Prostate gland (tissue), 2 donors: ENCODE results near the gene GASK1A.

ENCODE experiments used
- POLR2A ChIP-seq: fragments of 450-650 bp; IDR thresholded peaks from one replicate; pipeline ENCODE4 v1.6.1; 2016; ENCODE audit warnings: antibody characterized with exemption, mild to moderate bottlenecking
- POLR2AphosphoS5 ChIP-seq: sonication (generic); formaldehyde crosslinking; IDR thresholded peaks from one replicate; pipeline ENCODE4 v1.6.1; 2017; ENCODE audit warnings: antibody characterized with exemption
- TF ChIP-seq, protein P1 (sequence below), 4 experiments: fragments of 200-600 bp in 2 of 4; fragments of 450-650 bp in 2 of 4; sonication (generic) in 2 of 4; IDR thresholded peaks; 1 replicate in 3 of 4; 2 replicates in 1 of 4; pipeline ENCODE4 v1.5.1; 2016 to 2019; ENCODE audit warnings: antibody characterized with exemption in 4 of 4, mild to moderate bottlenecking in 2 of 4, moderate library complexity in 2 of 4

DNA sequence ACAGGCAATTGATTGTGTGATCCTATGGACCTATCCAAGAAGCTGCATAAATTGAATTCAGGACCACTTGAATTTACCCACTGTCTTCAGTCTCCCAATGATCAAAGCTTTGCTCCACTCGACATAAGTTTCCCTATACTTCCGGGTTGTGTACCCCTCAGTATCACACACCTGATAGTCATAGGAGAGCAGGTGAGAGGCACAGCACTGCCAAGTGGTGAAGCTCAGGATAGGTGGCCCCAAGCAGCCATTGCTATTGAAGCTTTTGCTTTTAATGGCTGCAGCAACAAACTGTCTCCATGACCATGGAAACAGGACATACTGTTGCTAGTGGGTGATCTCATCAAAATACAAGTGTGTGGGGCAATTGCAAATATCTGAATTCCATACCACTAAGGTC is 27.7 kb downstream of the GASK1A start:
- TF ChIP-seq, protein P1, sequence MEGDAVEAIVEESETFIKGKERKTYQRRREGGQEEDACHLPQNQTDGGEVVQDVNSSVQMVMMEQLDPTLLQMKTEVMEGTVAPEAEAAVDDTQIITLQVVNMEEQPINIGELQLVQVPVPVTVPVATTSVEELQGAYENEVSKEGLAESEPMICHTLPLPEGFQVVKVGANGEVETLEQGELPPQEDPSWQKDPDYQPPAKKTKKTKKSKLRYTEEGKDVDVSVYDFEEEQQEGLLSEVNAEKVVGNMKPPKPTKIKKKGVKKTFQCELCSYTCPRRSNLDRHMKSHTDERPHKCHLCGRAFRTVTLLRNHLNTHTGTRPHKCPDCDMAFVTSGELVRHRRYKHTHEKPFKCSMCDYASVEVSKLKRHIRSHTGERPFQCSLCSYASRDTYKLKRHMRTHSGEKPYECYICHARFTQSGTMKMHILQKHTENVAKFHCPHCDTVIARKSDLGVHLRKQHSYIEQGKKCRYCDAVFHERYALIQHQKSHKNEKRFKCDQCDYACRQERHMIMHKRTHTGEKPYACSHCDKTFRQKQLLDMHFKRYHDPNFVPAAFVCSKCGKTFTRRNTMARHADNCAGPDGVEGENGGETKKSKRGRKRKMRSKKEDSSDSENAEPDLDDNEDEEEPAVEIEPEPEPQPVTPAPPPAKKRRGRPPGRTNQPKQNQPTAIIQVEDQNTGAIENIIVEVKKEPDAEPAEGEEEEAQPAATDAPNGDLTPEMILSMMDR (IDR thresholded peaks at IDR 0.05): no peak
- TF ChIP-seq POLR2A: no peak
- TF ChIP-seq POLR2AphosphoS5: no peak
